ENCODE data around the gene ATRX. TPM values are rescaled to one million over a fixed set of nuclear protein-coding genes. Genes with fewer than 3 reads are reported as not detected.

ATRX gene
- polyA plus RNA-seq, 1 donor from 2014 or later: 64.0 TPM

DNA sequence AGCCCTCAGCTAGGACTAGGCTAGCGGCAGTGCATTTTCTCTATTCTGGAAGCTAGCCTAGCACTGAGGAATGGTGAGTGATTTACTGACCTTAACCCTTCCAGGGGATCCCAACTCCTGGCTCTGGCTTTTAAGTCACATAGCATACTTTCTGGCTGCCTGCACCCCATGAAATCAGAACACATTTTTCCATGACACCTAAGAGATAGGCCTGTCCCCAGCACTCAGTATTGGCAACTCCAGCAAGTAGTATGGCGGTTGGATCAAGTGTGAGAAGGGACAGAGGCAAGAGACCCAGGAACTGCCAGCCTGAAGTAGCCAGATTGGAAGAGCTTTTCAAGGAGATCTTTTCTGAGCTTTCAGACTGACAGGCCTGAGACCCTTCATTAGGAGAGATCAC, 330.6 kb downstream of the ATRX start:
- no peak overlapping the region for H3K9ac ChIP-seq (ENCODE audit: low read length)
- H3K9me2 ChIP-seq (ENCODE audit: insufficient read depth, low read length): no peaks in the 10 kb centered on the region
- no peak overlapping the region for H3K4me2 ChIP-seq (ENCODE audit: low read length)
- no peaks in the 10 kb centered on the region for H4K20me1 ChIP-seq (ENCODE audit: insufficient read depth)
- H3K4me3 ChIP-seq (ENCODE audit: low read length): no peak overlapping the region
- H3K9me3 ChIP-seq (ENCODE audit: low read length): no peaks in the 10 kb centered on the region
- H3K27me3 ChIP-seq (ENCODE audit: insufficient read depth, low read depth, low read length): no peaks in the 10 kb centered on the region
- no peaks in the 10 kb centered on the region for H3K79me2 ChIP-seq (replicated peaks; ENCODE audit: insufficient read depth, low read length)
- no peaks in the 10 kb centered on the region for H3K36me3 ChIP-seq (ENCODE audit: insufficient read depth, low read length)
- no peak overlapping the region for H2AFZ ChIP-seq (ENCODE audit: low read depth, low read length)
- no peak overlapping the region for H3K27ac ChIP-seq (ENCODE audit: low read length)
- H3F3A ChIP-seq (ENCODE audit: insufficient read depth, low read length, poor library complexity, severe bottlenecking): no peaks in the 10 kb centered on the region
- no peak for TF ChIP-seq TAF1 (IDR thresholded peaks at IDR 0.05; ENCODE audit: low read depth)
- no peak for TF ChIP-seq EP300 (conservative IDR thresholded peaks at IDR 0.05; ENCODE audit: poor library complexity, severe bottlenecking)
- no peak for TF ChIP-seq EZH2 (IDR thresholded peaks at IDR 0.05; ENCODE audit: borderline replicate concordance, insufficient read depth, low read length, poor library complexity, severe bottlenecking)
- TF ChIP-seq MXI1 (conservative IDR thresholded peaks at IDR 0.05; ENCODE audit: poor library complexity, severe bottlenecking): no peak
- TF ChIP-seq SMC3 (conservative IDR thresholded peaks at IDR 0.05; ENCODE audit: poor library complexity): no peak
- no peak for TF ChIP-seq REST (IDR thresholded peaks at IDR 0.05; ENCODE audit: borderline replicate concordance)
- no peak for TF ChIP-seq POLR2AphosphoS5 (IDR thresholded peaks at IDR 0.05)
- no peak for TF ChIP-seq RAD21 (conservative IDR thresholded peaks at IDR 0.05)
- TF ChIP-seq CTCF (IDR thresholded peaks at IDR 0.05; ENCODE audit: poor library complexity, severe bottlenecking): no peak

Small RNA genes within 50 kb of the gene (small RNA-seq; reads per million reads assigned to genes)
- gene FABP5P15: 0 reads per million in 3 experiments

Other genes starting within 250 kb of the ATRX start
- gene MAGT1, start 109.2 kb upstream of the ATRX start, polyA plus RNA-seq: 2.5 and 3.6 TPM in 2 replicates
- gene COX7B, start 113.3 kb upstream of the ATRX start, polyA plus RNA-seq: 1,191 and 1,214 TPM in 2 replicates
- gene ATP7A, start 124.5 kb upstream of the ATRX start, polyA plus RNA-seq: 4.9 and 6.2 TPM in 2 replicates
- not detected in 2 replicates for gene PGAM4, start 183.4 kb upstream of the ATRX start, polyA plus RNA-seq